GM12892 (cell line): ENCODE data around the gene KCNT1.

Experiments
- POLR2A ChIP-seq: IDR thresholded peaks from 2 replicates; pipeline ENCODE4 v1.6.1; 2011; ENCODE audit warnings: low read depth, low read length, control low read depth
- POLR2AphosphoS5 ChIP-seq: IDR thresholded peaks from 2 replicates; pipeline ENCODE4 v1.6.1; 2011; ENCODE audit warnings: low read depth, low read length, control low read depth

GRCh38 chr9:135693771-135694170, 8.2 kb upstream of the KCNT1 start:
- TF ChIP-seq POLR2A (no peak), POLR2AphosphoS5 (no peak)
